K562 (cell line): ENCODE results near the gene ANTKMT. TPM values are rescaled to one million over a fixed set of nuclear protein-coding genes. Genes with fewer than 3 reads are reported as not detected.

Source experiments
- BHLHE40 ChIP-seq: IDR thresholded peaks from 2 replicates; pipeline ENCODE4 v1.6.1; 2011; ENCODE audit warnings: low read length, improper control_type of control experiment
- CBX2 ChIP-seq: fragments of 200-600 bp; sonication (generic); IDR thresholded peaks from one replicate; pipeline ENCODE4 v1.6.1; 2012; ENCODE audit warnings: mild to moderate bottlenecking, low read length, inconsistent platforms; ENCODE audit not compliant: insufficient read depth, poor library complexity, severe bottlenecking
- HDAC2 ChIP-seq: fragments of 450-650 bp; IDR thresholded peaks from 2 replicates; pipeline ENCODE4 v1.6.1; 2016; ENCODE audit warnings: mild to moderate bottlenecking
- MAFF ChIP-seq: IDR thresholded peaks from 2 replicates; pipeline ENCODE4 v1.6.1; 2012; ENCODE audit warnings: low read length, improper control_type of control experiment
- NFE2L1 ChIP-seq: fragments of 450-650 bp; IDR thresholded peaks from 2 replicates; pipeline ENCODE4 v1.6.1; 2016; ENCODE audit warnings: missing genetic modification characterization, low read depth, mild to moderate bottlenecking, missing compliant biosample characterization, moderate library complexity, borderline replicate concordance
- NONO ChIP-seq, 2 experiments: fragments of 200-400 bp in 1 of 2; fragments of 450-650 bp in 1 of 2; formaldehyde crosslinking in 1 of 2; IDR thresholded peaks; 2 replicates each; pipeline ENCODE4 v1.6.1; 2017; ENCODE audit warnings: low read depth in 2 of 2, mild to moderate bottlenecking in 2 of 2, moderate library complexity in 2 of 2, low read length in 1 of 2
- PRPF4 ChIP-seq: fragments of 200-400 bp; formaldehyde crosslinking; IDR thresholded peaks from one replicate; pipeline ENCODE4 v1.6.1; 2017; ENCODE audit warnings: low read length, low read depth, mild to moderate bottlenecking; ENCODE audit not compliant: insufficient read depth, poor library complexity, severe bottlenecking
- TOE1 ChIP-seq, 2 experiments: fragments of 450-650 bp in 1 of 2; sonication (generic) in 1 of 2; formaldehyde crosslinking in 1 of 2; IDR thresholded peaks; 2 replicates each; pipeline versions ENCODE4 v1.7.1 to v1.8.0; 2016 to 2022; ENCODE audit warnings: borderline replicate concordance in 2 of 2, mild to moderate bottlenecking in 2 of 2, antibody characterized with exemption in 1 of 2, inconsistent platforms in 1 of 2, low read depth in 1 of 2, missing genetic modification reagents in 1 of 2, moderate library complexity in 1 of 2
- ZNF134 ChIP-seq: fragments of 250-450 bp; sonication (Bioruptor Pico); conservative IDR thresholded peaks from 2 replicates; pipeline ENCODE4 v1.4.0; 2020
- ZNF23 ChIP-seq: fragments of 250-450 bp; sonication (Bioruptor Pico); IDR thresholded peaks from 2 replicates; pipeline ENCODE4 v1.4.0; 2020; ENCODE audit warnings: mild to moderate bottlenecking
- polyA plus RNA-seq, 8 experiments: library from polyadenylated mRNA; depleted of rRNA in 4 of 8; stranded (reverse) in 5 of 8; unstranded in 3 of 8; fragments of >200 nt; fragmentation: Nextera tagmentation in 2 of 8; fragmentation: Illumina TruSeq in 1 of 8; extraction: Ambion mirVana in 2 of 8; extraction: Trizol in 1 of 8; gene quantifications; 2 replicates each; pipeline versions ENCODE4 v1.2.1 to v1.2.3, GENCODE V29; 2011 to 2014; ENCODE audit warnings: inconsistent platforms in 1 of 8, missing spikeins in 1 of 8
- total RNA-seq, 7 experiments: library from RNA; depleted of rRNA in 6 of 7; stranded (reverse); fragments of >200 nt in 6 of 7; fragmentation: Illumina TruSeq in 2 of 7; extraction: Trizol in 2 of 7; gene quantifications; 2 replicates each; pipeline versions ENCODE4 v1.2.1 to v1.2.3, GENCODE V29; 2011 to 2021; ENCODE audit warnings: low replicate concordance in 1 of 7
- TF ChIP-seq, protein P1 (sequence below), 2 experiments: fragments of 250-450 bp in 1 of 2; fragments of 450-650 bp in 1 of 2; sonication (Bioruptor Pico) in 1 of 2; IDR thresholded peaks; 2 replicates each; pipeline versions ENCODE4 v1.6.1 to v1.8.0; 2016 to 2021; ENCODE audit warnings: mild to moderate bottlenecking in 2 of 2, moderate library complexity in 2 of 2, missing compliant biosample characterization in 1 of 2, missing genetic modification characterization in 1 of 2
- TF ChIP-seq, protein P2 (sequence below): IDR thresholded peaks from 3 replicates; pipeline ENCODE4 v1.6.1; 2011; ENCODE audit warnings: borderline replicate concordance, mild to moderate bottlenecking; ENCODE audit not compliant: insufficient read length, insufficient read depth
- TF ChIP-seq, protein P3 (sequence below): sonication (generic); formaldehyde crosslinking; IDR thresholded peaks from 2 replicates; pipeline ENCODE4 v1.8.0; 2023; ENCODE audit warnings: mild to moderate bottlenecking, missing genetic modification reagents
- TF ChIP-seq, protein P4 (sequence below), 2 experiments: fragments of 450-650 bp; IDR thresholded peaks; 2 replicates each; pipeline ENCODE4 v1.6.1; 2018; ENCODE audit warnings: mild to moderate bottlenecking in 2 of 2, low read depth in 1 of 2; ENCODE audit not compliant: partially characterized antibody in 2 of 2

ANTKMT gene
- total and polyA plus RNA-seq, 9 of the 15 experiments (the other 6 are each of a cell fraction or from before 2014, with no cell fraction given) = 0.58 to 217 (median 19.1) TPM

DNA sequence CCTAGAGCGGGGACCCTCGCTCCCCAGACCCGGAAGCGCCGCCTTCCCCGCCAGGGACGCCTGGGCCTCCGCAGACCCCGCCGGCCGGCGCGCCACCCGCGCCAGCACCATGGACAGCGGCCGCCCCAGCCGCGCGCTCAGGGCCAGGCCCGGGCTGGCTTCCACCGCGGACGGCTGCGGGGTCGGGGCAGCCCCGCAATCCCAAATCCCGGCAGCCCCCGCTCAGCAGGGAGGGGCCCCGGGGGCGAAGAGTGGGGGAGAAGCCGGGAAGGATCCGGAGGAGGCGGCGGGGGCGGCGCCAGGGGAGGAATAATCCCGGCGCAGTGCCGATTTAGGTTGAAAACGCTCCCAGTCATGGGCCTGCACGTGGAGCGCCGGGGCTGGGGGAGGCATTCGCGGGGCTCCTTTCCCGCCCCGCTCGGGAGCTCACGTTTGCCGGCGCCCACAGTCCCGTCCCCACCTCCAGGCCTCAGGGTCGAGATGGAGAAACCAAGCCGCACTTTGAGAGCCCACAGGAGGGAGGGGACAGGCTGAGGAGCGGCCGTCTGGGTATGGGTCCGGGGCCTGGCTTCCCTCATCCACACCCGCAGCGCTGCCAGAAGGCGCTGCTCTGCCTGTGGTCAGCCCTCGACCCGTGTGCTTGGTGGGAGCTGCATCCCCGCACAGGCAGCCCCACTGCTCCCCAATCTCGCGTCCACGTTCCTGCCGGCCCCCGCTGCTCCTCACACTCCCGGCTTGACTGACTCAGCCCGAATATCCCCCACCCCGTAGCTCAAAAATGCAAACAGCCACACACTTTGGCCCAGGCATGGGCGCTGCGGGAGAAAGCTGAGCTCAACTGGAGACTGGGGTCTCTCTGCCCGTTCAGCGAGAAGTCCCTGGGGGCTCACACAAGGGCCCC is 20.0 kb upstream of the ANTKMT start (continued):
- no peak for TF ChIP-seq ZNF23
- TF ChIP-seq CBX2 = no peak
- TF ChIP-seq ZNF134 = no peak
- TF ChIP-seq PRPF4 = no peak
- TF ChIP-seq, protein P1, sequence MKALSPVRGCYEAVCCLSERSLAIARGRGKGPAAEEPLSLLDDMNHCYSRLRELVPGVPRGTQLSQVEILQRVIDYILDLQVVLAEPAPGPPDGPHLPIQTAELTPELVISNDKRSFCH (CRISPR knock-in tag; IDR thresholded peaks at IDR 0.05) = no peak
- TF ChIP-seq, protein P1 (tag; IDR thresholded peaks at IDR 0.05) = no peak
- no peak for TF ChIP-seq BHLHE40
- TF ChIP-seq NONO (IDR thresholded peaks at IDR 0.05; ENCODE audit: low read depth in 2 of 2, low read length in 1 of 2) = no peak
- no peak for TF ChIP-seq HDAC2
- no peak for TF ChIP-seq TOE1 (IDR thresholded peaks at IDR 0.05; ENCODE audit: borderline replicate concordance)
- TF ChIP-seq TOE1 (CRISPR knock-in tag; IDR thresholded peaks at IDR 0.05; ENCODE audit: borderline replicate concordance, low read depth) = no peak
- TF ChIP-seq, protein P2, sequence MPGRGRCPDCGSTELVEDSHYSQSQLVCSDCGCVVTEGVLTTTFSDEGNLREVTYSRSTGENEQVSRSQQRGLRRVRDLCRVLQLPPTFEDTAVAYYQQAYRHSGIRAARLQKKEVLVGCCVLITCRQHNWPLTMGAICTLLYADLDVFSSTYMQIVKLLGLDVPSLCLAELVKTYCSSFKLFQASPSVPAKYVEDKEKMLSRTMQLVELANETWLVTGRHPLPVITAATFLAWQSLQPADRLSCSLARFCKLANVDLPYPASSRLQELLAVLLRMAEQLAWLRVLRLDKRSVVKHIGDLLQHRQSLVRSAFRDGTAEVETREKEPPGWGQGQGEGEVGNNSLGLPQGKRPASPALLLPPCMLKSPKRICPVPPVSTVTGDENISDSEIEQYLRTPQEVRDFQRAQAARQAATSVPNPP = no peak
- TF ChIP-seq NFE2L1 (tag) = no peak
- TF ChIP-seq, protein P3, sequence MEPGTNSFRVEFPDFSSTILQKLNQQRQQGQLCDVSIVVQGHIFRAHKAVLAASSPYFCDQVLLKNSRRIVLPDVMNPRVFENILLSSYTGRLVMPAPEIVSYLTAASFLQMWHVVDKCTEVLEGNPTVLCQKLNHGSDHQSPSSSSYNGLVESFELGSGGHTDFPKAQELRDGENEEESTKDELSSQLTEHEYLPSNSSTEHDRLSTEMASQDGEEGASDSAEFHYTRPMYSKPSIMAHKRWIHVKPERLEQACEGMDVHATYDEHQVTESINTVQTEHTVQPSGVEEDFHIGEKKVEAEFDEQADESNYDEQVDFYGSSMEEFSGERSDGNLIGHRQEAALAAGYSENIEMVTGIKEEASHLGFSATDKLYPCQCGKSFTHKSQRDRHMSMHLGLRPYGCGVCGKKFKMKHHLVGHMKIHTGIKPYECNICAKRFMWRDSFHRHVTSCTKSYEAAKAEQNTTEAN (CRISPR knock-in tag) = 0 out of 2 replicates have a peak, but pooled peaks have one; percentile 63
- TF ChIP-seq MAFF = no peak
- TF ChIP-seq, protein P4, sequence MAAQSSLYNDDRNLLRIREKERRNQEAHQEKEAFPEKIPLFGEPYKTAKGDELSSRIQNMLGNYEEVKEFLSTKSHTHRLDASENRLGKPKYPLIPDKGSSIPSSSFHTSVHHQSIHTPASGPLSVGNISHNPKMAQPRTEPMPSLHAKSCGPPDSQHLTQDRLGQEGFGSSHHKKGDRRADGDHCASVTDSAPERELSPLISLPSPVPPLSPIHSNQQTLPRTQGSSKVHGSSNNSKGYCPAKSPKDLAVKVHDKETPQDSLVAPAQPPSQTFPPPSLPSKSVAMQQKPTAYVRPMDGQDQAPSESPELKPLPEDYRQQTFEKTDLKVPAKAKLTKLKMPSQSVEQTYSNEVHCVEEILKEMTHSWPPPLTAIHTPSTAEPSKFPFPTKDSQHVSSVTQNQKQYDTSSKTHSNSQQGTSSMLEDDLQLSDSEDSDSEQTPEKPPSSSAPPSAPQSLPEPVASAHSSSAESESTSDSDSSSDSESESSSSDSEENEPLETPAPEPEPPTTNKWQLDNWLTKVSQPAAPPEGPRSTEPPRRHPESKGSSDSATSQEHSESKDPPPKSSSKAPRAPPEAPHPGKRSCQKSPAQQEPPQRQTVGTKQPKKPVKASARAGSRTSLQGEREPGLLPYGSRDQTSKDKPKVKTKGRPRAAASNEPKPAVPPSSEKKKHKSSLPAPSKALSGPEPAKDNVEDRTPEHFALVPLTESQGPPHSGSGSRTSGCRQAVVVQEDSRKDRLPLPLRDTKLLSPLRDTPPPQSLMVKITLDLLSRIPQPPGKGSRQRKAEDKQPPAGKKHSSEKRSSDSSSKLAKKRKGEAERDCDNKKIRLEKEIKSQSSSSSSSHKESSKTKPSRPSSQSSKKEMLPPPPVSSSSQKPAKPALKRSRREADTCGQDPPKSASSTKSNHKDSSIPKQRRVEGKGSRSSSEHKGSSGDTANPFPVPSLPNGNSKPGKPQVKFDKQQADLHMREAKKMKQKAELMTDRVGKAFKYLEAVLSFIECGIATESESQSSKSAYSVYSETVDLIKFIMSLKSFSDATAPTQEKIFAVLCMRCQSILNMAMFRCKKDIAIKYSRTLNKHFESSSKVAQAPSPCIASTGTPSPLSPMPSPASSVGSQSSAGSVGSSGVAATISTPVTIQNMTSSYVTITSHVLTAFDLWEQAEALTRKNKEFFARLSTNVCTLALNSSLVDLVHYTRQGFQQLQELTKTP (IDR thresholded peaks at IDR 0.05; ENCODE audit: low read depth in 1 of 2, partially characterized antibody in 2 of 2) = no peak
